NCI-H2081 (cell line): Measurements from ENCODE around the gene DUS1L.
A peak's percentile ranks its signal among the peaks of the same experiment; 100 is the strongest.

ENCODE experiments used
- DNase-seq, 2 experiments: peaks; one replicate each; lab custom pipeline; 2025; lab: John Stamatoyannopoulos, UW

DUS1L gene

DNA sequence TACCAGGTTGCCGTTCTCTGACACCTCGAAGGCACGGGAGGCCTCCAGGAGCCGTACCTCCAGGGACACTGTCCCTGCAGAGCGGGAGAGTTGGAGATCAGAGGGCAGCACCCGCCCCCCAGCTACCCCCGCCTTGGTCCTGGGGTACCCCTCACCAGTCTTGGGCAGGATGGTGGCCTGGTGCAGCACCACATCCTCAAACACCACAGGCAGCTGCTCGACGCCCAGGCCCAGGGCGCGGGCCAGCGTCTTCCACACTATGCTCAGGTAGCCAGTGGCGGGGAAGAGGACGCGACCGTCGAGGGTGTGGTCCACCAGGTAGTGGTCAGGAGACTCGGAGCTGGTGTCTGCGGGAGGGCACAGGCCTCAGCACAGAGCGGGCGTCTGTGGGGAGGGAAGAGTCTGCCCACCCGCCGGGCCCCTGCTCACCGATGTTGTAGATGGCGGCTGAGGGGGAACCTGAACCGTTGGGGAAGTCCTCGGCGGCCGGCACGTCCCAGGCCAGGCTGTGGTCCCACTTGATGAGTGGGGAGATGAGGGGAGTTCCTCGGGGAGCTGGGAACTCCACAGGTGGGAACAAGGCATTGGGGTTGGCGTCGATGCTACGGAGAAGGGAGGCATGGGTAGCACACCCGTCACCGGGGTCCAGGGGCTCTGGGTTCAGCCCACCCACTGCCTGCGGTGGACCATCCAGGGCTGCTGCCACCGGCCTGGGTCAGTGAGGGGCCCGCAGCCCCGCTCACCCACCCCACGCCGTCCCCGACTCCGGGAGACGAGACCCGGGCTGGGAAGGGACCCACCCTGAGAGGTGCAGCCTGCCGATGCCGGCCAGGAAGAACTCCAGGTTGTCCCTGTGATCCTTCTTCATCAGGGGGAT lies 22.6 kb upstream of the DUS1L start:
- no peak for DNase-seq

DNA sequence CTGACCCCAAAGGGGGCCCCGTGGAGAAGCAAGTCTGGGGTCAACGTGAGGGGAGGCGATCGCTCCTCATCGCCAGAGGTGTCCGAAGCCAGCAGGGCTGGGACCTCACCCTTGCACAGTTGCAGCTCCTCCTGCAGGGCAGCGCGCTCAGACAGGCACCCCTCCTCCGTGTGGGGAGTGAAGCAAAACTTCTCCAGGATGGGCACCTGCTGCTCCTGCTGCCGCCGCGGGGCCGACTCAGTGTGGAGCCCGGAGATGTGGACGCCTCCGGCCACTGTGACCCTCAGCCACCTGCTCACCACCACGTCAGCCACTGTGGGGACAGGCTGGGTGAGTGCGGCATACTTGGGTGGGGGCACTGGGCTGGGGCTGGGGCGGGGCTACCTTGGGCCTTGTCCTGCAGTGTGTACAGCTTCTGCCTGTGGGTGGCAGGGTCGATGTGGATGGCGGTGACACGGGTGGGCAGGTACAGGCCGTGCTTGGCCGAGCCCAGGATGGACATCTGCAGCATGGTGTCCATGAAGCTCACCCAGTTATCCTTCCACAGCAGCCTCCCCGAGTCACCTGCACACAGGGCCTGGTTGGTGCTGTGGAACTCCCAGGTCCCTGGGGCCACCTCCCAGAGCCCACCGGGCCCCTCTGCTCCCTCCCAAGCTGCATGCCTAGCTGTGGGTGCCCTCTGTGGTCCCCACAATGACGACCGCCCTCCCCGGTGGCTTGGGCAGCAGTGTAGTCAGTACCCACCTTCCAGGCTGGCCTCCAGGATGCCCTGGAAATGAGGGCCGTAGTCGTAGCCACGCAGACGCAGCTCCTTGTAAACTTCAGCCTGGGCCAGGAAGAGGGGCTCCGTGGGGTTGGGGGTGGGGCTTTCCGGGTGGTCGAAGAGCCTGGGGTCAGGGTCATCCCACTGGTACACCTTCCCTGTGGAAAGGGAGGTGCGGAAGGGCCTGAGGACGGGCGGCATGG lies 21.6 kb upstream of the DUS1L start:
- no peak for DNase-seq

DNA sequence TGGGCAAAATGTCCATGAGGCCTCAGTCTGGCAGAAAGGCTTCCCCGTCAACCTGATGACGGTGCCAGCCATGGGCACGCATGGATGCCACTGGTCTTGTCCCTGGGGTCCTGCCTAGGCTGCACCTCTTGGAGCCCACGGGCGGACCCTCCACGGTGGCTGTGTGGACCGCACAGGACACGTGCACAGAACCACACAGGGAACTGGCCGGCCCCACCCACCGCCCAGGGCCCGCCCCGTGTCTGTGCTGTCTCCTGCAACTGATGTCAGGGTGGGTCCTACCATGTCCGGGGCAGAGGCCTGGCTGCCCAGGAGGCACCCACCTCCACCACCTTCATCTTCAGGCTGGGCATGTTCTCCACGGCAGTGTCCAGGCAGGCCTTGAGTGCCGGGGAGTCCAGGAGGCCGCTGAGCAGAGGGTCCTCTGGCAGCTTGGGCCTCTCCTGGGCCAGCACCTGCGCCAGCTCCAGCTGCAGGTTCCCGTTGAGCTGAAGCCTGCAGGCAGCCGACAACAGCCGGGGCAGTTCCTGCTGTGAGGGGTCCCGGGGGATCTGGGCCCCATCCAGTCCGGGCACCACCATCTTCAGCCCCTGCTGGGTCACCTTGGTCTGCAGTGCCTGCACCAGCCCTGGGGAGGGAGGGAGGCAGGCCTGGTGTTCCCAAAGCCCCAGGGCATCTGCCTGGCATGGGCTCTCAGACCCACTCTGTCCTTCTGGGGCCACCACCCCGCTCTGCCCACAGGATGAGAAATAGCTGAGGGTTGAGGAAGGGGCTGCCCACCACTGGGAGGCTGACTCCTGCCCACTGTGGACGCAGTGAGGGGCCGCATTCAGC lies 20.5 kb upstream of the DUS1L start:
- DNase-seq: no peak

- DNase-seq: no peak
Measured at GRCh38 chr17:82085031-82085861, 19.6 kb upstream of the DUS1L start.

DNA sequence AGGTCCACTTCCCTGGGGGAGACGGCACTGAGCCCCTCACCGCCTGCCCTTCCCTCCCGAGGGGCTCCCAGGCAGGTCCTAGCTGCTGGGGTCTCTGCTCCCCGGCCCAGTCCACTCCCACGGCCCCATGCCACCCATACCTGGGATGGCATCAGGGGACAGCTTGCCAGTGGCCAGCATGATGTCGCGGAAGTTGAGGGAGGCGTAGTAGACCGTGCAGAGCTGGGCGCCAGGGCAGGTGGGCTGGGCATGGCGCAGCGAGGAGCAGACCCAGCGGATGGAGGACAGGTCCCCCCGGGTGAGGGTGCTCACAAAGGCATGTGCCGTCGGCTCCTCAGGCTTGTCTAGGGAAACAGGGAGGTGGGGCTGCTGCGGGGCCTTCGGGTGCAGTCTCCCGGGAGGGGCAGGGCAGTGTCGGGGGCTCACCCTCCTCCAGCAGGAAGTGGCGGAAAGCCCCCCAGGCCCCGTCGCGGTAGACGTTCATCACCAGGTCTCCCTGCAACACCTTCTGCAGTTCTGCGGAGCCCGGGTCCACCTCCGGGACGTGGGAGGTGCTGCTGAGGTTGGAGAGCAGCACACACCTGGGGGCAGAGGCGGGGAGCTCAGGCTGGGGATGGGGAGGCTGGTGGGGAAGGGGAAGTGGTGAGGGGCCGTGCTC lies 18.9 kb upstream of the DUS1L start:
- no peak for DNase-seq

DNA sequence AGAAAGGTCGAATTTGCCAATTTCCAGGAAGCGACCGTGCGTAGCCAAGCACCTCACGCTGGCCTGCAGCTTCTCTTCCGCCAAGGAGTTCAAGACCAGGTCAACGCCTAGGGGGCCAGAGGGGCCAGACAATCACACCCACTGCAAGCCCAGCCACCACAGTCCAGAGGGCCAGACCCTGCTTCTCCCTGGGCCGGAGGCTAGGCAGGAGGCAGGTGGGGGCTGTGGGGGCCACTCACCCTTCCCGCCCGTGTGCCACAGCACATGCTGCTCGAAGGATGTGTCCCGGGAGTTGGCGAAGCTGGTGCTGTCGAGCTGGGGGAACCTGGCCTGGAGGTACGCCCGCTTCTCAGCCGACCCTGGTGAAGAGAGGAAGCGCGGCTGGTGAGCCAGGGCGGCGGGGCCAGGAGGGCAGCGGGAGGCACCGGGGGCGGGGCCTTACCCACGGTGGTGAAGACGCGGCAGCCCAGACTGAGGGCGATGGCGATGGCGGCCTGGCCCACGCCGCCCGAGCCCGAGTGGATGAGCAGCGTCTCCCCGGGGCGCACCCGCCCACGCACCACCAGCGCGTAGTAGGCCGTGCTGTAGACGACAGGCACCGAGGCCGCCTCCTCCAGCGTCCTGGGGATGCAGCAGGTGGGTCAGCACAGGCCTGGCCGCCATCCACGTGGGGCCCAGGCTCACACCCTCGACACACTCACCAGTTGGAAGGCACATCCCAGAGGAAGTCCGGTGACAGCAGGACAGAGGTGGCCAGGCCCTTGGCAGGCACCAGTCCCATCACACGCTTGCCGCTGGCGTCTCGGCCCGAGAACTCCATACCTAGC lies 18.1 kb upstream of the DUS1L start:
- no peak for DNase-seq

- no peak for DNase-seq
Measured at GRCh38 chr17:82083009-82083408, 17.4 kb upstream of the DUS1L start.

- no peak for DNase-seq
Measured at GRCh38 chr17:82082456-82082855, 16.9 kb upstream of the DUS1L start.

DNA sequence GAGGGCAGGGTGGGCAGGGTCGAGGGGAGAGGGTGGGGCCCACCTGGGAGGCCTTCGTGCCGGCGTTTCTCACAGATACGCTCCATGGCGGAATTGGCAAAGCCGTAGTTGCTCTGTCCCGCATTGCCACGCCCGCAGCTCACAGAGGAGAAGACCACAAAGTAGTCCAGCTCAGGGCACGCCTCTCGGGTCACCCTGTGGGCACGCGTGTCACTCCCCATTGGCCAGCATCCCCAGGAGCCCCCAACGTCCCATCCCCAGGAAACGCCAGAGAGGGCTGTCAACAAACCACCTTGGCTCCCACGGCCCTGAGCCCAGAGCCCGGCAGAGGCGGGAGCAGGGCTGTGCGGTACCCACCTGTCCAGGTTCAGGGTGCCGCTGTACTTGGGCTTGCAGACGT lies 16.4 kb upstream of the DUS1L start:
- DNase-seq: no peak

DNA sequence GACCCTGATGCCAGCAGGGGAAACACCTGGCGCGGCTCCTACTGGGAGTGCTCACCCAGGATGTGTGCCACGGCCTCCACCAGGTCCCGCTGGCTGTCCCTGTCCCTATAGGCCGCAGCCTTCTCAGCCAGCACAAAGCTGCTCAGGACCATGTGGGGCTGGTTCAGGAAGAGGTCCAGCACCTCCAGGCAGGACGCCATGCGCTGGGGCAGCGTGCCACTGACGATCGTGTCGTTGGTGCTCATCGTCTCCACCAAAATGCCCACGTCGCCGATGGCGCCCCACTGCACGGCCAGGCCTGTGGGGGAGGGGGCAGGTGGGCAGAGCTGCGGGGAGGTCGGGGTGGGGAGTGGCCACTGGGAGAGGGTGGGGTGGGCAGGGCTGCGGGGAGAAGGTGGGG lies 15.9 kb upstream of the DUS1L start:
- no peak for DNase-seq

DNA sequence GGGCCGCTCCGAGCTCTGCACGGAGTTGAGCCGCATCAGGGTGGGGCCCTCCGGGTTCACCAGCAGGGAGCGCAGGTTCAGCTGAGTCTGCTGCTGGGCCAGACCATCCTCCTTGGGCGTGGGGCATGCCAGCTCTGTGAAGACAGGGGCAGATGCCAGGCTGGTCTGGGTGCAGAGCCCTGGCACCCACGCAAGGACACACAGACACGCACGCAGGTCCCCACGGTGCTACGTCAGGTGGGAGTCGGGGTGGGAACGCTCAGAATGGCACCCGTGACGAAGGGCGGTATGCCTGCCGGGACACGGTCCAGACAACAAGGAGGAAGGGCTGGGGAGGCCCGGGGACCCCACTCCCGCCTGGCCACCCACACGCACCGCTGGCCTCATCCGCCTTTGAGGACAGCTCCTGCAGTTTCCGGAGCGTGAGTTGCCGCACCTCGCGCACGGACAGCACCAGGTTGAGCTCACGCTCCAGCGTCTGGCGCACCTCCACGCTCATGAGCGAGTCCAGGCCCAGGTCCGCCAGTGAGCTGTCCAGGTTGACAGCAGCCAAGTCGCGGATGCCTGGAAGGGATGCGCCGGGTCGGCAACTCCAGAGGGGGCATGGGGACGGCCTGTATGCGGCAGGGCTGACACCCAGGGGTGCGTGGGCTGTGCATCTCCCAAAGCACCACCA lies 15.3 kb upstream of the DUS1L start:
- DNase-seq: no peak

GRCh38 chr17:82080048-82080788 lies 14.6 kb upstream of the DUS1L start:
- no peak for DNase-seq

DNA sequence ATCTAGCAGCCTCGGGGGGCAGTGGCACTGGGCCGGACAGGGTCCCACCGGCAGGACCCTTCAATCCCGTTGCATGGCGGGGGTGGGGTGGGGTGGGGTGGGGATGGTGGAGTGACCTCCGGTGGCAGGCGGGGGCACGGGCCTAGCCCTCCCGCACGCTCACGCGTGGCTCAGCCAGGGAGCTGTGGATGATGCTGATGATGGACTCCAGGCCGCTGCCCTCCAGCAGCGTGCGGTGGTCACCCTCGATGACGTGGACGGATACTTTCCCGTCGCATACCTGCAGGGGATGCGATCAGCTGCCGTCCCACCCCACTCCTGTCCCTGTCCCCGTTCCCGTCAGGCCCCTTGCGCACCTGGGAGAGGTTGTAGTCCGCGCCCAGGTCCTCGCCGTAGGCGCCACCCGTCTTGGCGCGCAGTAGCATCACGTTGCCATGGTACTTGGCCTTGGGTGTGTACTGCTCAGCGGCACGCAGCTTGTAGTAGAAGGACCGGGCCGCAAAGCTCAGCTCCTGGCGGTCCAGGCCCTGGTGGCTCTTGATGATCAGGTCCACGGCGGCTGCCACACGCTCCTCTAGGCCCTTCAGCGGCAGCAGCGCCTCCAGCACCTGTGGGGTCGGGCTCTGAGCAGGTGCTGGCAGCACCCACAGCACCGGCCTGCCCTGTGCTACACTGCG lies 13.5 kb upstream of the DUS1L start:
- peak in 1 of 2 experiments; percentile 18 for DNase-seq

- DNase-seq: no peak
Measured at GRCh38 chr17:82078433-82078832, 12.8 kb upstream of the DUS1L start.

GRCh38 chr17:82077617-82078358 lies 12.2 kb upstream of the DUS1L start:
- DNase-seq: no peak

DNA sequence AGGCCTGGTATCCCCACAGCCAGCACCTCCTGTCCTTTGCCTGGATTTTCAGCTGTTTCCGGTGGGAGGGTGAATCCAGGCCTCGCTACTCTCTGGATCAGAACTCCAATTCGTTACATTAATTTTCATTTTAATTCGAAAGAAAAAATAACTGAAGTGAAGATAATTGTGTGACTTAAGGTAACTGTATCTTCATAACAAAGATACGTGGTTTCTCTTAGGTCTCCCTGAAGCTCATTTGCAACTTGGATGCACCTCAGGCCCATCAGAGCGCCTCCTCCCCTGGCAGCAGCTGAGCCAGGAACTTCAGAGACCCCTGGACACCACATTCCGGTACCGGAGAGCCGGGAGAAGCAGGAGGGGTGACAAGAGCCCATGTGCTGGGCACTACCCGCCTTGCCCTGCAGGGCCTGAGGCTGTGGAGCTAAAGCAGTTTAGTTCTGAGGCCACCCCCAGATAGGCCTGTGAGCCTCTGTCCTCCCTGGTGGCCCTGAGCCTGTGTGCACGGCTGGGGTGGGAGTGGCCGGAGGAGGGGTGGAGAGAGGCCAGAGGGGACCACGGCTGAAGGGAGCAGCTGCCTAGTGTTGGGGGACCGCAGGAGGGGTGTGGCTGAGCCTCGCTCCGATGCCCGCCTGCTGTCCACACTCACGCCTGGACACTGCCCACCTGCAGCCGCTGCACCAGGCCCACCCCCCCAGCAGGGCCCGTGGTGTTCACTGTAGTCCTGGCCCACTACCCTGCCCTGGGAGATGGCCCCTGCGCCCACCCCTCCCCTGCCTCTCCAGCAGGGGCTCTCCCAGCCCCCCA lies 11.4 kb upstream of the DUS1L start:
- DNase-seq: no peak
